GM12878 (cell line): ENCODE results near the gene DUSP15.

Source experiments
- HDGF ChIP-seq: fragments of 450-650 bp; IDR thresholded peaks from 2 replicates; pipeline ENCODE4 v1.6.1; 2016; ENCODE audit warnings: antibody characterized with exemption
- POLR2AphosphoS5 ChIP-seq: IDR thresholded peaks from 2 replicates; pipeline ENCODE4 v1.6.1; 2011; ENCODE audit warnings: mild to moderate bottlenecking, low read length, inconsistent platforms
- RAD21 ChIP-seq: IDR thresholded peaks from 2 replicates; pipeline ENCODE4 v1.6.1; 2011; ENCODE audit warnings: mild to moderate bottlenecking, low read depth, low read length, moderate library complexity; ENCODE audit not compliant: insufficient read depth
- RCOR1 ChIP-seq: conservative IDR thresholded peaks from 2 replicates; pipeline ENCODE4 v1.6.1; 2012; ENCODE audit warnings: low read depth, low read length, improper control_type of control experiment
- SMAD5 ChIP-seq: IDR thresholded peaks from 2 replicates; pipeline ENCODE4 v1.6.1; 2016; ENCODE audit warnings: antibody characterized with exemption, low read depth
- YY1 ChIP-seq: IDR thresholded peaks from 2 replicates; pipeline ENCODE4 v1.6.1; 2011; ENCODE audit warnings: low read depth, mild to moderate bottlenecking, low read length
- TF ChIP-seq, protein P1 (sequence below): IDR thresholded peaks from 2 replicates; pipeline ENCODE4 v1.6.1; 2012; ENCODE audit warnings: low read depth, low read length, improper control_type of control experiment
- TF ChIP-seq, protein P2 (sequence below): IDR thresholded peaks from 2 replicates; pipeline ENCODE4 v1.6.1; 2011; ENCODE audit warnings: low read depth, low read length, improper control_type of control experiment, borderline replicate concordance
- TF ChIP-seq, protein P3 (sequence below), 3 experiments: IDR thresholded peaks in 2 of 3; conservative IDR thresholded peaks in 1 of 3; 2 replicates each; pipeline ENCODE4 v1.5.1; 2011; ENCODE audit warnings: low read depth in 3 of 3, low read length in 3 of 3, mild to moderate bottlenecking in 3 of 3, control low read depth in 2 of 3, moderate library complexity in 2 of 3, inconsistent platforms in 1 of 3, mixed read lengths in 1 of 3; ENCODE audit not compliant: control insufficient read depth in 2 of 3, insufficient read depth in 1 of 3; ENCODE audit errors: extremely low read depth in 1 of 3

DNA sequence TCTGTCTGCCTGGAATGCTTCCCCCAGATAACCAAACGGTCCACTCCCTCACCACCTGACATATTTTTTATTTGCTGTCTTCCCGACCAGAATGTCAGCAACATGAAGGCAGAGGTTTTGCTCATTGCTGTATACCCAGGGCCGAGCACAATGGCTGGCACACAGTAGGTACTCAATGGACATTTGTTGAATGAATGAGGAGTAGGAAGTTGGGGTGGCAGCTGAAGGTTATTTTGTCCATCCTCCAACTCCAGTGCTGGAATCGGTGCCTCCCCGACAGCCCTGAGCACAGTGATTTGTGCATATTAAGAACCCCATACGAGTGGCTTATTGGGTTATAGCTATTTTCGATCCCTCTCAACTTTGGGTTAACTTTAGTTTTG lies 10.3 kb downstream of the DUSP15 start:
- TF ChIP-seq YY1 (no peak), POLR2AphosphoS5 (no peak), HDGF (no peak), SMAD5 (no peak), RCOR1 (no peak), RAD21 (no peak)
- TF ChIP-seq, protein P1, sequence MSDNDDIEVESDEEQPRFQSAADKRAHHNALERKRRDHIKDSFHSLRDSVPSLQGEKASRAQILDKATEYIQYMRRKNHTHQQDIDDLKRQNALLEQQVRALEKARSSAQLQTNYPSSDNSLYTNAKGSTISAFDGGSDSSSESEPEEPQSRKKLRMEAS = no peak
- TF ChIP-seq, protein P2, sequence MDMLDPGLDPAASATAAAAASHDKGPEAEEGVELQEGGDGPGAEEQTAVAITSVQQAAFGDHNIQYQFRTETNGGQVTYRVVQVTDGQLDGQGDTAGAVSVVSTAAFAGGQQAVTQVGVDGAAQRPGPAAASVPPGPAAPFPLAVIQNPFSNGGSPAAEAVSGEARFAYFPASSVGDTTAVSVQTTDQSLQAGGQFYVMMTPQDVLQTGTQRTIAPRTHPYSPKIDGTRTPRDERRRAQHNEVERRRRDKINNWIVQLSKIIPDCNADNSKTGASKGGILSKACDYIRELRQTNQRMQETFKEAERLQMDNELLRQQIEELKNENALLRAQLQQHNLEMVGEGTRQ = no peak
- TF ChIP-seq, protein P3, sequence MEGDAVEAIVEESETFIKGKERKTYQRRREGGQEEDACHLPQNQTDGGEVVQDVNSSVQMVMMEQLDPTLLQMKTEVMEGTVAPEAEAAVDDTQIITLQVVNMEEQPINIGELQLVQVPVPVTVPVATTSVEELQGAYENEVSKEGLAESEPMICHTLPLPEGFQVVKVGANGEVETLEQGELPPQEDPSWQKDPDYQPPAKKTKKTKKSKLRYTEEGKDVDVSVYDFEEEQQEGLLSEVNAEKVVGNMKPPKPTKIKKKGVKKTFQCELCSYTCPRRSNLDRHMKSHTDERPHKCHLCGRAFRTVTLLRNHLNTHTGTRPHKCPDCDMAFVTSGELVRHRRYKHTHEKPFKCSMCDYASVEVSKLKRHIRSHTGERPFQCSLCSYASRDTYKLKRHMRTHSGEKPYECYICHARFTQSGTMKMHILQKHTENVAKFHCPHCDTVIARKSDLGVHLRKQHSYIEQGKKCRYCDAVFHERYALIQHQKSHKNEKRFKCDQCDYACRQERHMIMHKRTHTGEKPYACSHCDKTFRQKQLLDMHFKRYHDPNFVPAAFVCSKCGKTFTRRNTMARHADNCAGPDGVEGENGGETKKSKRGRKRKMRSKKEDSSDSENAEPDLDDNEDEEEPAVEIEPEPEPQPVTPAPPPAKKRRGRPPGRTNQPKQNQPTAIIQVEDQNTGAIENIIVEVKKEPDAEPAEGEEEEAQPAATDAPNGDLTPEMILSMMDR (IDR thresholded peaks at IDR 0.05 in 2 of 3, conservative IDR thresholded peaks at IDR 0.05 in 1 of 3; ENCODE audit: control insufficient read depth in 2 of 3, extremely low read depth in 1 of 3, insufficient read depth in 1 of 3, low read depth in 3 of 3, low read length in 3 of 3) = no peak
